Measurements from ENCODE around the gene GALNT2. TPM values are rescaled to one million over a fixed set of nuclear protein-coding genes. Genes with fewer than 3 reads are reported as not detected.

The GALNT2 gene
- total and polyA plus RNA-seq, 2 of the 4 experiments (the other 2 are of a cell fraction) = 50.4 to 189 TPM

DNA sequence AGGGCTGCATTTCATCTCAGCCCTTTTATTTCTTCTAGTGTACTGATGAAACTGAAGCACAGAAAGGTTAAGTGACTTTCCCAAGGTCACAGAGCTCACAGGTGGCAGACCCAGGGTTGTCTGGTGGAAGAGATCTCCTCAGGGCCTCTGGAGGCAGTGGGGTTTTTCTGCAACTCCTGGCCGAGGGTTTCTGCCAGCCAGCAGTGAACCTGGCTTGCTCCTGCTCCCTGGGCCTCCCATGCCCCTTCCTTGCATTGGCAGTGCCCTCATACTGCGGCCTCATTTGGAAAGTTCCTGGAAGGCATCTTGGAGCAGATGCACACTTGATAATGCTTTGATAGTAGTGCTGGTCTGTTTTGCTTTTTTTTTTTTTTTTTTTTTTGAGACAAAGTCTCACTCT, 7.7 kb downstream of the GALNT2 start:
- intact Hi-C loops (cut with micrococcal nuclease) (no loop called here), in situ Hi-C loops (cut with MboI; ENCODE audit: low sequenced_read_pairs) (loop anchor here (25.0 kb wide), 1 partner anchor 788 kb away; the partner anchor contains the start of gene C1orf198), dilution Hi-C loops (cut with HindIII; ENCODE audit: low sequenced_read_pairs, unreplicated experiment) (no loop called here)
- H3K9me1 ChIP-seq (ENCODE audit: insufficient read depth, low read length) = peaks cover 52% of the 10 kb centered on the region
- peaks cover 35 to 96% of the 10 kb centered on the region in 2 experiments for H3K79me1 ChIP-seq (ENCODE audit: low read depth in 1 of 2, low read length in 2 of 2)
- no peak overlapping the region for H3K23ac ChIP-seq (ENCODE audit: low read depth, low read length)
- ChIA-PET CTCF (no interaction called here), POLR2A (ENCODE audit: unreplicated experiment) (no interaction called here)
- 0 out of 2 replicates have a peak overlapping the region, but pooled peaks have one; percentile 4 for H2AK5ac ChIP-seq (ENCODE audit: low read depth, low read length)
- no peak overlapping the region for H4K91ac ChIP-seq (ENCODE audit: insufficient read depth, low read depth, low read length)
- no peak overlapping the region for H2BK120ac ChIP-seq (ENCODE audit: low read depth, low read length)
- H3K4me3 ChIP-seq (ENCODE audit: insufficient read depth, low read depth, low read length) = no peak overlapping the region
- peaks cover 37% of the 10 kb centered on the region for H3K4me1 ChIP-seq (ENCODE audit: control insufficient read depth, insufficient read depth, low read length)
- H3K36me3 ChIP-seq (ENCODE audit: control insufficient read depth, insufficient read depth, low read length) = peaks cover 6% of the 10 kb centered on the region; the same call in 1 of the 2 replicates
- H3K14ac ChIP-seq (replicated peaks; ENCODE audit: low read depth, low read length) = no peak overlapping the region
- no peak overlapping the region for H2BK15ac ChIP-seq (ENCODE audit: low read depth, low read length)
- no TSS peak for BruUV-seq (replicated peaks)
- no peak overlapping the region for H2BK5ac ChIP-seq (ENCODE audit: low read depth, low read length, poor library complexity, severe bottlenecking)
- H4K8ac ChIP-seq (ENCODE audit: low read depth in 2 of 2, low read length in 2 of 2) = no peak overlapping the region
- H3K9me3 ChIP-seq (ENCODE audit: control insufficient read depth, insufficient read depth, low read length) = no peaks in the 10 kb centered on the region
- no peak for TF ChIP-seq RAD21 (IDR thresholded peaks at IDR 0.05; ENCODE audit: low read length)
- no peak for TF ChIP-seq CTCF (conservative IDR thresholded peaks at IDR 0.05; ENCODE audit: low read depth, low read length)
- no peak for TF ChIP-seq MAFK (IDR thresholded peaks at IDR 0.05; ENCODE audit: low read depth, low read length)
- no peak for TF ChIP-seq BHLHE40 (IDR thresholded peaks at IDR 0.05; ENCODE audit: low read depth, low read length)
- TF ChIP-seq MAZ (IDR thresholded peaks at IDR 0.05; ENCODE audit: borderline replicate concordance, low read depth, low read length) = no peak
- TF ChIP-seq RCOR1 (IDR thresholded peaks at IDR 0.05; ENCODE audit: insufficient replicate concordance, low read length) = no peak
- TF ChIP-seq FOS (IDR thresholded peaks at IDR 0.05; ENCODE audit: low read depth, low read length) = no peak
- no peak for TF ChIP-seq ELK1 (IDR thresholded peaks at IDR 0.05; ENCODE audit: borderline replicate concordance, low read depth, low read length)
- TF ChIP-seq CHD1 (IDR thresholded peaks at IDR 0.05; ENCODE audit: low read depth, low read length) = no peak
- no peak for TF ChIP-seq POLR2A (IDR thresholded peaks at IDR 0.05; ENCODE audit: low read depth, low read length)
- TF ChIP-seq CEBPB (IDR thresholded peaks at IDR 0.05; ENCODE audit: low read depth, low read length) = no peak
- TF ChIP-seq SMC3 (IDR thresholded peaks at IDR 0.05; ENCODE audit: low read depth, low read length) = no peak
- TF ChIP-seq NFE2L2 (IDR thresholded peaks at IDR 0.05; ENCODE audit: low read depth, low read length) = no peak
- no peak for TF ChIP-seq RFX5 (IDR thresholded peaks at IDR 0.05; ENCODE audit: low read depth, low read length)
- TF ChIP-seq USF2 (IDR thresholded peaks at IDR 0.05; ENCODE audit: low read depth, low read length) = no peak
- TF ChIP-seq MXI1 (IDR thresholded peaks at IDR 0.05; ENCODE audit: borderline replicate concordance, low read depth, low read length) = no peak
- H4K20me1 ChIP-seq (ENCODE audit: insufficient read depth, low read length) = peaks cover 74% of the 10 kb centered on the region
- DNase-seq = no peak
- no peak overlapping the region for H2AFZ ChIP-seq (replicated peaks; ENCODE audit: low read length, poor library complexity)
- H3K18ac ChIP-seq (ENCODE audit: low read depth, low read length) = no peak overlapping the region
- no peak overlapping the region for H2AK9ac ChIP-seq (replicated peaks; ENCODE audit: low read depth, low read length, poor library complexity)
- 100% methylated on average over 1 of the region's 2 CpGs; no CpG with 5 or more reads in 1 of the 2 experiments for WGBS, 2 experiments (ENCODE audit: extremely low coverage in 2 of 2, insufficient read length in 1 of 2)
- no peak overlapping the region for H3K9ac ChIP-seq (ENCODE audit: low read depth, low read length)
- no peak overlapping the region for H3K27ac ChIP-seq (ENCODE audit: insufficient read depth, low read length)
- no peak overlapping the region for H3K56ac ChIP-seq (ENCODE audit: extremely low read depth, insufficient read depth, low read length)
- no peak for ATAC-seq (ENCODE audit: low read depth)
- no peak overlapping the region for H4K5ac ChIP-seq (ENCODE audit: low read depth, low read length)
- no peak overlapping the region for H3K4ac ChIP-seq (ENCODE audit: low read depth, low read length)
- no peak overlapping the region for H3K4me2 ChIP-seq (ENCODE audit: low read depth, low read length)
- no peaks in the 10 kb centered on the region for H3K27me3 ChIP-seq (ENCODE audit: control insufficient read depth, insufficient read depth, low read length)
- H2BK20ac ChIP-seq (ENCODE audit: low read depth, low read length) = no peak overlapping the region

Data from IMR-90 (cell line).